Heart right ventricle (tissue), 16 donors: ENCODE measurements around the gene CCDC40. TPM values are rescaled to one million over a fixed set of nuclear protein-coding genes. Genes with fewer than 3 reads are reported as not detected.

ENCODE experiments used
- ATAC-seq, 8 donors: fragments of 200-7000 bp; cut with Tn5 transposase; one replicate each; pipeline ENCODE4 v1.9.1; 2020; ENCODE audit warnings: mild to moderate bottlenecking in 8 of 8, moderate library complexity in 8 of 8, moderate number of reproducible peaks in 1 of 8
- DNase-seq, 2 donors: peaks; one replicate each; pipeline ENCODE4 v3.0.0-alpha.2; 2020
- H3K27ac ChIP-seq, 10 donors: fragments of 200-600 bp; sonication (generic) in 2 of 10; one replicate each; pipeline versions ENCODE4 v1.5.0 to v1.8.0; 2020 to 2022; ENCODE audit warnings: mild to moderate bottlenecking in 3 of 10
- H3K27me3 ChIP-seq, 7 donors: fragments of 200-600 bp; one replicate each; pipeline ENCODE4 v1.8.0; 2021 to 2022; ENCODE audit warnings: mild to moderate bottlenecking in 2 of 7
- H3K36me3 ChIP-seq, 9 donors: fragments of 200-600 bp; sonication (generic) in 1 of 9; one replicate each; pipeline versions ENCODE4 v1.5.0 to v1.8.0; 2020 to 2022; ENCODE audit warnings: mild to moderate bottlenecking in 2 of 9
- H3K4me1 ChIP-seq, 9 donors: fragments of 200-600 bp; sonication (generic) in 1 of 9; one replicate each; pipeline versions ENCODE4 v1.5.0 to v1.8.0; 2020 to 2022; ENCODE audit warnings: mild to moderate bottlenecking in 4 of 9
- H3K4me3 ChIP-seq, 10 donors: fragments of 200-600 bp; sonication (generic) in 2 of 10; one replicate each; pipeline versions ENCODE4 v1.5.0 to v1.8.0; 2020 to 2022; ENCODE audit warnings: mild to moderate bottlenecking in 7 of 10, moderate library complexity in 2 of 10
- H3K9me3 ChIP-seq, 11 donors: fragments of 200-600 bp in 10 of 11; sonication (generic) in 2 of 11; one replicate each; pipeline versions ENCODE4 v1.5.0 to v1.8.0; 2013 to 2022; ENCODE audit warnings: mild to moderate bottlenecking in 2 of 11, control low read depth in 1 of 11, moderate library complexity in 1 of 11
- WGBS, 2 donors: extraction: QIAGEN DNeasy Blood & Tissue Kit; methylation state at CpG; one replicate each; pipeline ENCODE4 v1.1.7; 2013; ENCODE audit warnings: inconsistent platforms in 1 of 2; 5-methylcytosine and 5-hydroxymethylcytosine counted together
- intact Hi-C, 10 donors: fragments of 100-400 bp; cut with DNase I; formaldehyde crosslinking; loops; one replicate each; pipeline versions ENCODE4 v1.11.1 to v1.14.2; 2022
- polyA plus RNA-seq, 2 donors: library from polyadenylated mRNA; stranded (reverse); fragments of 200-250 nt; gene quantifications; one replicate each; pipeline ENCODE4 v1.2.3, GENCODE V29; 2013
- total RNA-seq, 10 donors: library from RNA; stranded (reverse); fragmentation: NEBNext Ultra II Directional in 3 of 10; extraction: Animal tissue kit (Norgen Biotek cat#: 25700) in 3 of 10; gene quantifications; one replicate each; pipeline versions ENCODE4 v1.2.1 to v1.2.4, GENCODE V29; 2021 to 2023
- TF ChIP-seq, protein P1 (sequence below), 9 donors: fragments of 200-600 bp; sonication (generic) in 2 of 9; IDR thresholded peaks; one replicate each; pipeline versions ENCODE4 v1.5.0 to v1.8.0; 2021 to 2022; ENCODE audit warnings: antibody characterized with exemption in 9 of 9, mild to moderate bottlenecking in 5 of 9, moderate library complexity in 1 of 9
- donor health status: Arrhythmogenic right ventricular cardiomyopathy.
- donor health status: ischemic (EF 13 %, LVEDD 7.1; RV severe dilation, severe dysfunction).
- donor health status: healthy with polysubstance abuse.
- donor health status: DM: no; HTN: yes; CAD: no.
- donor health status: DM: no; HTN: no; CAD: no.
- donor health status: ischemic (EF 25% LVEDD 6.9; RV normal size, moderate dysfunction).
- donor health status: ischemic (EF 25% LVEDD 5.7; RV mildly dilated, moderate dysfunction).
- donor health status: healthy.
- donor health status: DM: yes; HTN: yes; CAD: no.
- donor health status: Ischemic cardiomyopathy.
- donor health status: ischemic (EF 35%, LVEDD 5.7; RV mildly dilated, moderate dysfunction).
- donor health status: nonischemic (EF 11% LVEDD 7.7; RV severe dilation, severe dysfunction).
- donor health status: DM: yes; HTN: yes; CAD: no.
- donor health status: PGD.
- donor health status: ischemic (EF 29% LVEDD 5.4; RV normal size, mild dysfunction).
- donor health status: nonischemic (EF 23%, LVEDD 6.1; RV moderate dilation, normal function).

CCDC40 gene
- total and polyA plus RNA-seq, 12 donors = 2.0 to 8.9 (median 6.6) TPM

GRCh38 chr17:80058311-80058955, 22.0 kb downstream of the CCDC40 start:
- Histone ChIP-seq H3K36me3 (peaks cover 0 to 14% (median 0%) of the 10 kb centered on the region in 9 donors), H3K27me3 (no peaks in the 10 kb centered on the region), H3K4me1 (peaks cover 0 to 13% (median 0%) of the 10 kb centered on the region in 9 donors), H3K9me3 (no peaks in the 10 kb centered on the region), H3K4me3 (no peak overlapping the region), H3K27ac (no peak overlapping the region)
- ATAC-seq = no peak
- intact Hi-C loops = no loop called here
- DNase-seq = no peak
- TF ChIP-seq, protein P1, sequence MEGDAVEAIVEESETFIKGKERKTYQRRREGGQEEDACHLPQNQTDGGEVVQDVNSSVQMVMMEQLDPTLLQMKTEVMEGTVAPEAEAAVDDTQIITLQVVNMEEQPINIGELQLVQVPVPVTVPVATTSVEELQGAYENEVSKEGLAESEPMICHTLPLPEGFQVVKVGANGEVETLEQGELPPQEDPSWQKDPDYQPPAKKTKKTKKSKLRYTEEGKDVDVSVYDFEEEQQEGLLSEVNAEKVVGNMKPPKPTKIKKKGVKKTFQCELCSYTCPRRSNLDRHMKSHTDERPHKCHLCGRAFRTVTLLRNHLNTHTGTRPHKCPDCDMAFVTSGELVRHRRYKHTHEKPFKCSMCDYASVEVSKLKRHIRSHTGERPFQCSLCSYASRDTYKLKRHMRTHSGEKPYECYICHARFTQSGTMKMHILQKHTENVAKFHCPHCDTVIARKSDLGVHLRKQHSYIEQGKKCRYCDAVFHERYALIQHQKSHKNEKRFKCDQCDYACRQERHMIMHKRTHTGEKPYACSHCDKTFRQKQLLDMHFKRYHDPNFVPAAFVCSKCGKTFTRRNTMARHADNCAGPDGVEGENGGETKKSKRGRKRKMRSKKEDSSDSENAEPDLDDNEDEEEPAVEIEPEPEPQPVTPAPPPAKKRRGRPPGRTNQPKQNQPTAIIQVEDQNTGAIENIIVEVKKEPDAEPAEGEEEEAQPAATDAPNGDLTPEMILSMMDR (IDR thresholded peaks at IDR 0.05) = no peak
- WGBS, 2 donors = 95% methylated on average over 28 of the region's 28 CpGs

DNA sequence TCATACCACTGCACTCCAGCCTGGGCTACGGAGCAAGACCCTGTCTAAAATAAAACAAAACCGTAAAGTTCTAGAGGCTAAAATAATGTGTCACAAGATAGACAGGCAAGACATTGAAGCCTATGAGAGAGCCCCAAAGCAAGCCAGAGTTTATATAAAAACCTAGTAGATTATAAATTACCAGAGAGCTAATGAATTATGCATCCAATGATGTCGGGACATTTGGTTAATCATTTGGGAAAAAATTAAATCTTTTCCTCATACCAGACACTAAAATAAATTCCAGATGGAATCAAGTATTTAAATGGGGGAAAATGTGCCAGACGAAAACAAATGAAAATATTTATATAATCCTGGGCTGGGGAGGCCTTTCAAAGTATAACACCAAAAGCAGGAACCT, 24.2 kb downstream of the CCDC40 start:
- H3K27ac ChIP-seq = no peak overlapping the region
- TF ChIP-seq, protein P1 (IDR thresholded peaks at IDR 0.05) = no peak
- no peaks in the 10 kb centered on the region for H3K27me3 ChIP-seq
- H3K4me1 ChIP-seq = peaks cover 0 to 17% (median 0%) of the 10 kb centered on the region in 9 donors
- ATAC-seq (no peak), DNase-seq (no peak)
- intact Hi-C loops = no loop called here
- WGBS, 2 donors = 89 to 93% methylated on average over 4 of the region's 4 CpGs
- peaks cover 0 to 14% (median 0%) of the 10 kb centered on the region in 9 donors for H3K36me3 ChIP-seq
- H3K4me3 ChIP-seq = no peak overlapping the region
- no peaks in the 10 kb centered on the region for H3K9me3 ChIP-seq

DNA sequence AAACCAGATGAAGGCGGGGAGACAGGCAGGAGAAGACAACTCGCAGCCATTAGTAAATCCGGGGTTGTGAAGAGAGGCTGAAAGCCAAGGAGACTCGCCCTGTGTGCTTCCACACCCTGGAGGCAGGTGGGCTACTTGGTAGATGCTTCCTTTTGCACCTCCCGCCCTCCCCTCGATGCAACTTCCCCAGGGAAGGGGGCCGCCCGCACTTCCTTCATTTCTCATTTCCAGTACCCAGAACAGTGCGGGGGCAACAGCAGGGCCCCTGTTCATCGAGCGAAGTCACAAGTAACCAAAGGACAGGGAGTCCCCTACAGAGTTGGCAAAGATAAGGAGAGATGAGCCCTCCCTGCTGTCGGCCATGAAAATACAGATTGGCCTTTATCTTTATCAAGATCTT, 25.0 kb downstream of the CCDC40 start:
- Histone ChIP-seq H3K9me3 (no peaks in the 10 kb centered on the region), H3K27me3 (no peaks in the 10 kb centered on the region), H3K4me1 (peaks cover 0 to 17% (median 0%) of the 10 kb centered on the region in 9 donors), H3K27ac (no peak overlapping the region), H3K36me3 (peaks cover 0 to 14% (median 0%) of the 10 kb centered on the region in 9 donors), H3K4me3 (no peak overlapping the region)
- 84 to 88% methylated on average over 12 of the region's 12 CpGs for WGBS, 2 donors
- ATAC-seq (no peak), DNase-seq (no peak)
- TF ChIP-seq, protein P1 (IDR thresholded peaks at IDR 0.05) = no peak
- intact Hi-C loops = no loop called here

DNA sequence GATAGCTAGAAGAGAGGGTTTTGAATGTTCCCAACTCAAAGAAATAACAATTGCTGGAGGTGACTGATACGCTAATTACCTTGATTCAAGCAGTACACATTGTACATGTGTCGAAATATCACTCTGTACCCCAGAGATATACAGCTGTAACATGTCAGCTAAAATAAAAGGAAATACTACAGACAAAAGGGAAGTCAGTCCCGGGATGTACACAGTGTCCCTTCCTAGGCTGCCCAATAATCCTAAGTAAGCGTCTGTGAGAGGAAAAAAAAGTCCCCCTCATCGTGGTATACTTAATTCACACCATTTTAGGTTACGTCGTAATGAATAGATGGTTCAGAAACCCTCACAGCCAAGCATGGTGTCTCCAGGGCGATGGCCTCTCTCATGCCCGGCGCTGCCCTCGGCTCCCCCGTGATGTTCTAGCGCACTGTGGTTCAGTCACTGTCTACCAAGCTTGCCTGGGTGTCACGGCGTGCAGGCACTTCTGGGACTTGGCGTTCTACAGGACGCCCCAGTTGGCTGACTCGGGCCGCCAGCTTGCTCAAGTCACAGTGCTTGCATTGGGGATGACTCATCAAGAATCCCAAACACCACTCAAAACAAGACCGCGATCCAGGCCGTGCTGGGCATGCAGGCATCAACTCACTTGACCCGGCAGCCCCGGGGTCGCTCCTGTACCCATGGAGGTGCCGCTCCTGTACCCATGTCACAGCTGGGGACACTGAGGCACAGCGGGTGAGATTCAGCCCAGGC, 27.6 kb downstream of the CCDC40 start:
- WGBS, 2 donors = 88% methylated on average over 27 of the region's 27 CpGs
- Histone ChIP-seq H3K4me3 (no peak overlapping the region), H3K27ac (peak overlapping the region in 2 of 10 donors; percentile 26 to 73), H3K27me3 (no peaks in the 10 kb centered on the region), H3K36me3 (peaks cover 0 to 1% (median 0%) of the 10 kb centered on the region in 9 donors), H3K9me3 (no peaks in the 10 kb centered on the region), H3K4me1 (peaks cover 6 to 26% (median 9%) of the 10 kb centered on the region in 9 donors)
- TF ChIP-seq, protein P1 (IDR thresholded peaks at IDR 0.05) = no peak
- intact Hi-C loops = no loop called here
- peak in 6 of 8 donors; percentile 5 to 69 (median 23) for ATAC-seq
- peak in 1 of 2 donors; percentile 38 for DNase-seq
